Small intestine (tissue), 7 donors: Measurements from ENCODE around the gene CELF2. TPM values are rescaled to one million over a fixed set of nuclear protein-coding genes. Genes with fewer than 3 reads are reported as not detected.

Experiments used
- DNase-seq, 2 donors: peaks; one replicate each; pipeline versions ENCODE4 v3.0.0 to v3.0.0-alpha.2; 2013
- FAIRE-seq: peaks from 2 replicates; lab custom pipeline; 2012; peaks lifted over from hg19 to GRCh38; lab: Jason Lieb, UNC
- H3K27ac ChIP-seq, 3 donors: one replicate each; pipeline ENCODE4 v1.5.1; 2013; ENCODE audit warnings: low read length in 2 of 3, mild to moderate bottlenecking in 2 of 3, control low read depth in 1 of 3, inconsistent platforms in 1 of 3, low read depth in 1 of 3, moderate library complexity in 1 of 3
- H3K27me3 ChIP-seq, 3 donors: one replicate each; pipeline ENCODE4 v1.6.1; 2013; ENCODE audit warnings: low read length in 3 of 3, inconsistent platforms in 1 of 3; ENCODE audit not compliant: control insufficient read depth in 3 of 3, insufficient read depth in 3 of 3
- H3K36me3 ChIP-seq, 3 donors: one replicate each; pipeline ENCODE4 v1.6.1; 2013; ENCODE audit warnings: low read length in 3 of 3, inconsistent platforms in 1 of 3, low read depth in 1 of 3, mild to moderate bottlenecking in 1 of 3, moderate library complexity in 1 of 3; ENCODE audit not compliant: control insufficient read depth in 3 of 3, insufficient read depth in 2 of 3
- H3K4me1 ChIP-seq, 3 donors: one replicate each; pipeline ENCODE4 v1.6.1; 2013; ENCODE audit warnings: low read length in 2 of 3, inconsistent platforms in 1 of 3, low read depth in 1 of 3, mild to moderate bottlenecking in 1 of 3, moderate library complexity in 1 of 3; ENCODE audit not compliant: control insufficient read depth in 3 of 3, insufficient read depth in 2 of 3
- H3K4me3 ChIP-seq, 3 donors: one replicate each; pipeline ENCODE4 v1.5.1; 2013; ENCODE audit warnings: low read length in 3 of 3, control low read depth in 1 of 3, inconsistent platforms in 1 of 3, low read depth in 1 of 3, mild to moderate bottlenecking in 1 of 3, moderate library complexity in 1 of 3
- H3K9me3 ChIP-seq, 2 donors: one replicate each; pipeline ENCODE4 v1.6.1; 2013; ENCODE audit warnings: low read depth in 1 of 2, low read length in 1 of 2; ENCODE audit not compliant: control insufficient read depth in 2 of 2, insufficient read depth in 1 of 2
- WGBS, 3 donors: extraction: QIAGEN DNeasy Blood & Tissue Kit; methylation state at CpG; one replicate each; pipeline ENCODE4 v1.1.7; 2013; 5-methylcytosine and 5-hydroxymethylcytosine counted together
- polyA plus RNA-seq, 4 donors: library from polyadenylated mRNA; stranded (reverse) in 3 of 4; unstranded in 1 of 4; fragments of 200-250 nt in 3 of 4; fragments of 120-200 nt in 1 of 4; gene quantifications; one replicate each; pipeline versions ENCODE4 v1.2.1 to v1.2.3, GENCODE V29; 2013
- donor health status: healthy with polysubstance abuse.
- donor health status: control.
- donor health status: control.
- donor health status: Bipolar disorder and iron deficiency.
- donor health status: healthy.

CELF2 gene
- polyA plus RNA-seq, 4 donors = 1.8 to 11.6 (median 6.1) TPM

- 51 to 71% (median 63%) methylated on average over 4 of the region's 4 CpGs for WGBS, 3 donors
- Histone ChIP-seq H3K4me3 (no peak overlapping the region), H3K9me3 (no peaks in the 10 kb centered on the region), H3K36me3 (no peaks in the 10 kb centered on the region), H3K27ac (no peak overlapping the region), H3K27me3 (no peaks in the 10 kb centered on the region), H3K4me1 (no peaks in the 10 kb centered on the region)
- no peak for FAIRE-seq
- no peak for DNase-seq
Observed at GRCh38 chr10:11235771-11236170, 218.1 kb downstream of the CELF2 start.

GRCh38 chr10:11236234-11236633 lies 218.6 kb downstream of the CELF2 start:
- no peaks in the 10 kb centered on the region for H3K4me1 ChIP-seq
- H3K4me3 ChIP-seq = no peak overlapping the region
- H3K27ac ChIP-seq = no peak overlapping the region
- FAIRE-seq = no peak
- H3K36me3 ChIP-seq = no peaks in the 10 kb centered on the region
- no peak for DNase-seq
- 46 to 77% (median 51%) methylated on average over 2 of the region's 2 CpGs for WGBS, 3 donors
- H3K9me3 ChIP-seq = no peaks in the 10 kb centered on the region
- H3K27me3 ChIP-seq = no peaks in the 10 kb centered on the region

- DNase-seq (no peak), FAIRE-seq (no peak)
- Histone ChIP-seq H3K4me3 (no peak overlapping the region), H3K9me3 (no peaks in the 10 kb centered on the region), H3K27ac (no peak overlapping the region), H3K4me1 (peaks cover 0 to 4% (median 0%) of the 10 kb centered on the region in 3 donors), H3K27me3 (no peaks in the 10 kb centered on the region), H3K36me3 (no peaks in the 10 kb centered on the region)
- 65 to 85% (median 77%) methylated on average over 7 of the region's 7 CpGs for WGBS, 3 donors
Observed at GRCh38 chr10:11237571-11237970, 219.9 kb downstream of the CELF2 start.

GRCh38 chr10:11238893-11239292 lies 221.2 kb downstream of the CELF2 start:
- no peaks in the 10 kb centered on the region for H3K9me3 ChIP-seq
- no peaks in the 10 kb centered on the region for H3K27me3 ChIP-seq
- H3K27ac ChIP-seq = no peak overlapping the region
- DNase-seq = no peak
- no peaks in the 10 kb centered on the region for H3K36me3 ChIP-seq
- 66 to 76% (median 67%) methylated on average over 4 of the region's 4 CpGs for WGBS, 3 donors
- no peak for FAIRE-seq
- no peak overlapping the region for H3K4me3 ChIP-seq
- peaks cover 0 to 4% (median 0%) of the 10 kb centered on the region in 3 donors for H3K4me1 ChIP-seq

GRCh38 chr10:11240641-11241040 lies 223.0 kb downstream of the CELF2 start:
- H3K4me1 ChIP-seq = peaks cover 0 to 4% (median 0%) of the 10 kb centered on the region in 3 donors
- no peaks in the 10 kb centered on the region for H3K9me3 ChIP-seq
- no peaks in the 10 kb centered on the region for H3K36me3 ChIP-seq
- DNase-seq (no peak), FAIRE-seq (no peak)
- H3K4me3 ChIP-seq = no peak overlapping the region
- no peaks in the 10 kb centered on the region for H3K27me3 ChIP-seq
- WGBS, 3 donors = 89 to 94% (median 93%) methylated on average over 7 of the region's 7 CpGs
- no peak overlapping the region for H3K27ac ChIP-seq

GRCh38 chr10:11242443-11243387 lies 225.0 kb downstream of the CELF2 start:
- peak overlapping the region in 1 of 3 donors; percentile 59 for H3K27ac ChIP-seq
- DNase-seq = peak; percentile 20 to 25
- 62 to 64% (median 64%) methylated on average over 25 of the region's 25 CpGs for WGBS, 3 donors
- H3K4me1 ChIP-seq = peaks cover 0 to 4% (median 0%) of the 10 kb centered on the region in 3 donors
- no peak overlapping the region for H3K4me3 ChIP-seq
- H3K27me3 ChIP-seq = no peaks in the 10 kb centered on the region
- H3K36me3 ChIP-seq = no peaks in the 10 kb centered on the region
- FAIRE-seq = no peak
- H3K9me3 ChIP-seq = no peaks in the 10 kb centered on the region

- WGBS, 3 donors = 83 to 90% (median 87%) methylated on average over 12 of the region's 12 CpGs
- no peak overlapping the region for H3K27ac ChIP-seq
- peaks cover 0 to 4% (median 0%) of the 10 kb centered on the region in 3 donors for H3K4me1 ChIP-seq
- no peaks in the 10 kb centered on the region for H3K9me3 ChIP-seq
- no peak for FAIRE-seq
- no peak for DNase-seq
- H3K4me3 ChIP-seq = no peak overlapping the region
- no peaks in the 10 kb centered on the region for H3K27me3 ChIP-seq
- no peaks in the 10 kb centered on the region for H3K36me3 ChIP-seq
Observed at GRCh38 chr10:11243425-11244222, 226.0 kb downstream of the CELF2 start.

- Histone ChIP-seq H3K27me3 (no peaks in the 10 kb centered on the region), H3K9me3 (no peaks in the 10 kb centered on the region), H3K4me1 (peaks cover 0 to 4% (median 0%) of the 10 kb centered on the region in 3 donors), H3K27ac (no peak overlapping the region), H3K36me3 (peaks cover 0 to 4% (median 2%) of the 10 kb centered on the region in 3 donors), H3K4me3 (no peak overlapping the region)
- 61 to 93% (median 77%) methylated on average over 2 of the region's 2 CpGs for WGBS, 3 donors
- no peak for FAIRE-seq
- no peak for DNase-seq
Observed at GRCh38 chr10:11245095-11245479, 227.4 kb downstream of the CELF2 start.
